ENCODE measurements around the gene MBOAT1.
"Not testable (repeated sequence)": the region's sequence is repeated elsewhere in the genome, so short reads cannot be mapped to it uniquely, and the experiment has no call there.

The MBOAT1 gene

DNA sequence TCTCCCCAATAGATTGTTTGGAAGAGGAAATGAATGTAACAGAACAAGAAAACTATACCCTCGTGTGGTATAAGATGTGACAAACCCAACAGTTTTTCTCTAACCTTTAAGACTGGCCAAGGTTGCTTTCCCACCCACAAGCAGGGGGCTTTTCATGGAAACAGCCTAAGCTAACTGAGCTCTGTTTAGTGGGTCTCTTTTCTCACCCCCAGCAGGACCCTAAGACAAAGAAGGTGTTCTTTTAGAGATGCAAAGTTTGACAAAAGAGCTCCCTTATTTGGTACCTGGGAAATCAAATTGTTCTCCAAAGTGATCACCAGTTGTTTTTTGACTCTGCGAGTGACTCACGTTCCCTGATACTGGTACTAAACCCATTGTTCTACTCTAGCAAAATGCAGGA, 59.1 kb downstream of the MBOAT1 start:
- no peak overlapping the region for H3K27ac ChIP-seq (replicated peaks)
- TF ChIP-seq CTCF (IDR thresholded peaks at IDR 0.05; ENCODE audit: insufficient read depth, low read length): no peak
- no peak for TF ChIP-seq GABPA (IDR thresholded peaks at IDR 0.05; ENCODE audit: low read depth)
- TF ChIP-seq, protein P1, sequence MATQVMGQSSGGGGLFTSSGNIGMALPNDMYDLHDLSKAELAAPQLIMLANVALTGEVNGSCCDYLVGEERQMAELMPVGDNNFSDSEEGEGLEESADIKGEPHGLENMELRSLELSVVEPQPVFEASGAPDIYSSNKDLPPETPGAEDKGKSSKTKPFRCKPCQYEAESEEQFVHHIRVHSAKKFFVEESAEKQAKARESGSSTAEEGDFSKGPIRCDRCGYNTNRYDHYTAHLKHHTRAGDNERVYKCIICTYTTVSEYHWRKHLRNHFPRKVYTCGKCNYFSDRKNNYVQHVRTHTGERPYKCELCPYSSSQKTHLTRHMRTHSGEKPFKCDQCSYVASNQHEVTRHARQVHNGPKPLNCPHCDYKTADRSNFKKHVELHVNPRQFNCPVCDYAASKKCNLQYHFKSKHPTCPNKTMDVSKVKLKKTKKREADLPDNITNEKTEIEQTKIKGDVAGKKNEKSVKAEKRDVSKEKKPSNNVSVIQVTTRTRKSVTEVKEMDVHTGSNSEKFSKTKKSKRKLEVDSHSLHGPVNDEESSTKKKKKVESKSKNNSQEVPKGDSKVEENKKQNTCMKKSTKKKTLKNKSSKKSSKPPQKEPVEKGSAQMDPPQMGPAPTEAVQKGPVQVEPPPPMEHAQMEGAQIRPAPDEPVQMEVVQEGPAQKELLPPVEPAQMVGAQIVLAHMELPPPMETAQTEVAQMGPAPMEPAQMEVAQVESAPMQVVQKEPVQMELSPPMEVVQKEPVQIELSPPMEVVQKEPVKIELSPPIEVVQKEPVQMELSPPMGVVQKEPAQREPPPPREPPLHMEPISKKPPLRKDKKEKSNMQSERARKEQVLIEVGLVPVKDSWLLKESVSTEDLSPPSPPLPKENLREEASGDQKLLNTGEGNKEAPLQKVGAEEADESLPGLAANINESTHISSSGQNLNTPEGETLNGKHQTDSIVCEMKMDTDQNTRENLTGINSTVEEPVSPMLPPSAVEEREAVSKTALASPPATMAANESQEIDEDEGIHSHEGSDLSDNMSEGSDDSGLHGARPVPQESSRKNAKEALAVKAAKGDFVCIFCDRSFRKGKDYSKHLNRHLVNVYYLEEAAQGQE (IDR thresholded peaks at IDR 0.05; ENCODE audit: insufficient replicate concordance, low read depth): no peak
- TF ChIP-seq POLR2AphosphoS5 (IDR thresholded peaks at IDR 0.05; ENCODE audit: low read depth): no peak
- TF ChIP-seq SPI1 (IDR thresholded peaks at IDR 0.05; ENCODE audit: borderline replicate concordance, low read depth): no peak
- no peak overlapping the region for H3K4me3 ChIP-seq (replicated peaks; ENCODE audit: insufficient read depth, low read length)
- H3K27me3 ChIP-seq (ENCODE audit: insufficient read depth, poor library complexity, severe bottlenecking): no peaks in the 10 kb centered on the region
- DNase-seq (ENCODE audit: low read depth in 1 of 2, low spot score in 1 of 2): no peak

- Histone ChIP-seq H3K27ac (replicated peaks) (no peak overlapping the region), H3K27me3 (ENCODE audit: insufficient read depth, poor library complexity, severe bottlenecking) (no peaks in the 10 kb centered on the region), H3K4me3 (replicated peaks; ENCODE audit: insufficient read depth, low read length) (no peak overlapping the region)
- no peak for DNase-seq (ENCODE audit: low read depth in 1 of 2, low spot score in 1 of 2)
- TF ChIP-seq POLR2AphosphoS5 (IDR thresholded peaks at IDR 0.05; ENCODE audit: low read depth): no peak
- TF ChIP-seq SPI1 (IDR thresholded peaks at IDR 0.05; ENCODE audit: borderline replicate concordance, low read depth): no peak
- TF ChIP-seq, protein P1 (IDR thresholded peaks at IDR 0.05; ENCODE audit: insufficient replicate concordance, low read depth): no peak
- no peak for TF ChIP-seq CTCF (IDR thresholded peaks at IDR 0.05; ENCODE audit: insufficient read depth, low read length)
- TF ChIP-seq GABPA (IDR thresholded peaks at IDR 0.05; ENCODE audit: low read depth): no peak
Observed at GRCh38 chr6:20148433-20148832, 63.8 kb downstream of the MBOAT1 start.

DNA sequence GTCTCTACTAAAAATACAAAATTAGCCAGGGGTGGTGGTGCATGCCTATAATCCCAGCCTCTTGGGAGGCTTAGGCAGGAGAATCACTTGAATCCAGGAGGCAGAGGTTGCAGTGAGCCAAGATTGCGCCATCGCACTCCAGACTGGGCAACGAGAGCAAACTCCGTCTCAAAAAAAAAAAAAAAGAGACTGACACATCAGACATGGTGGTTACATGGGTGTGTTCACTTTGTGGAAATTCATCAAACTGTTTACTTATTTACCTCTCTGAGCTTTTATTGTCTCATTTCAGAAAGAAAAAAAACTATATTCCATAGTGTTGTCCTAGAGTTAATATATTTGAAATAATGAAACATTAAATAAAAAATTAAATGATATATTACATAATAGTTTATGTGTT, 64.8 kb downstream of the MBOAT1 start:
- Histone ChIP-seq H3K27me3 (ENCODE audit: insufficient read depth, poor library complexity, severe bottlenecking) (no peaks in the 10 kb centered on the region), H3K27ac (replicated peaks) (no peak overlapping the region), H3K4me3 (replicated peaks; ENCODE audit: insufficient read depth, low read length) (no peak overlapping the region)
- TF ChIP-seq CTCF (IDR thresholded peaks at IDR 0.05; ENCODE audit: insufficient read depth, low read length) (no peak), GABPA (IDR thresholded peaks at IDR 0.05; ENCODE audit: low read depth) (no peak), SPI1 (IDR thresholded peaks at IDR 0.05; ENCODE audit: borderline replicate concordance, low read depth) (no peak), POLR2AphosphoS5 (IDR thresholded peaks at IDR 0.05; ENCODE audit: low read depth) (no peak)
- TF ChIP-seq, protein P1 (IDR thresholded peaks at IDR 0.05; ENCODE audit: insufficient replicate concordance, low read depth): no peak
- DNase-seq (ENCODE audit: low read depth in 1 of 2, low spot score in 1 of 2): no peak

- H3K4me3 ChIP-seq (replicated peaks; ENCODE audit: insufficient read depth, low read length); H3K27me3 ChIP-seq (ENCODE audit: insufficient read depth, poor library complexity, severe bottlenecking); H3K27ac ChIP-seq (replicated peaks); DNase-seq (ENCODE audit: low read depth in 1 of 2, low spot score in 1 of 2): not testable (repeated sequence)
Observed at GRCh38 chr6:20146831-20147230, 65.4 kb downstream of the MBOAT1 start.

Measured in HL-60 (cell line).